Activated CD4-positive, alpha-beta T cell treated with anti-CD3 and anti-CD28 coated beads, Interleukin-2, amount 50 U/mL, for 1 hour (primary cell): Measurements from ENCODE around the gene GLRX5.
A peak's percentile ranks its signal among the peaks of the same experiment; 100 is the strongest.
"Not testable (repeated sequence)": the region's sequence is repeated elsewhere in the genome, so short reads cannot be mapped to it uniquely, and the experiment has no call there.

Source experiments
- DNase-seq: peaks from one replicate; pipeline ENCODE4 v3.0.0-alpha.2; 2020

Gene GLRX5

GRCh38 chr14:95499354-95499750 is 35.5 kb upstream of the GLRX5 start:
- no peak for DNase-seq

- no peak for DNase-seq
Measured at GRCh38 chr14:95500201-95500681, 34.6 kb upstream of the GLRX5 start.

- DNase-seq: no peak
Measured at GRCh38 chr14:95500772-95501401, 34.0 kb upstream of the GLRX5 start.

- no peak for DNase-seq
Measured at GRCh38 chr14:95502381-95502950, 32.4 kb upstream of the GLRX5 start.

- no peak for DNase-seq
Measured at GRCh38 chr14:95503365-95504134, 31.3 kb upstream of the GLRX5 start.

DNA sequence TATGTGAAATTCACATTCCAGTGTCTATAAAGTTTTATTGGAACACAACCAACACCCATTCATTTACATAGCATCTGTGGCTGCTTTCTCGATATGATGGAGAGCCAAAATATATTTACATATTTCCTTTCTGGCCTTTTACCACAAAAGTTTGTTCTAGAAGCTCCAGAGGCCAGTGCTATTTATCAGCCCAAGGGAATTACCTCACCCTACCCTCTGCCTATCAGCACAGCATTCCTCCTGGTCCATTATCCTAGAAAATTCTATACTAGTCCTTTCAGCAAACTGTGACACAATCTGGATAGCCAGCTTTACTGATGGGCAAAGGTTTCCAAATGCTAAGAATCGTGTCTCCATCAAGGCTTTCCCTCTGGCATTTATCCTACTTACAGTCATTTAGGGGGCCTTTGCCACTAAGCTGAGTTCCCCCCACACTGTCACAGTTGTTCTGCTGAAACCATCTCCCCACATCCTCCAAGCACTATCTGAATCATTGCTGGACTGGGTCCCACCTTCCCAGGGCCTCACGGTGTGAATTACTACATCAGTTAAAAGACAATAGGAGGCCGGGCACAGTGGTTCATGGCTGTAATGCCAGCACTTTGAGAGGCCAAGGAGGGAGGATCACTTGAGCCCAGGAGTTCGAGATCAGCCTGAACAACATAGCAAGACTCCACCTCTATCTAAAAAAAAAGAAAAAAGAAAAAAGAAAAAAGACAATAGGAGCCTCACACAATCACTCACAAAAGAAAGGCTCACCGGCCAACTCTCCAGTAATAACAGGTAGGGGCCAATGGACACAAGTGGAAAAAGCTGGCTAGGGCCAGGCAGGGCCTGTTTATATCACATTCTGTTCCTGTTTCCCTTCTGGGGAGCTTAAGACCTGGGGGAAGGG is 30.5 kb upstream of the GLRX5 start:
- DNase-seq: no peak

DNA sequence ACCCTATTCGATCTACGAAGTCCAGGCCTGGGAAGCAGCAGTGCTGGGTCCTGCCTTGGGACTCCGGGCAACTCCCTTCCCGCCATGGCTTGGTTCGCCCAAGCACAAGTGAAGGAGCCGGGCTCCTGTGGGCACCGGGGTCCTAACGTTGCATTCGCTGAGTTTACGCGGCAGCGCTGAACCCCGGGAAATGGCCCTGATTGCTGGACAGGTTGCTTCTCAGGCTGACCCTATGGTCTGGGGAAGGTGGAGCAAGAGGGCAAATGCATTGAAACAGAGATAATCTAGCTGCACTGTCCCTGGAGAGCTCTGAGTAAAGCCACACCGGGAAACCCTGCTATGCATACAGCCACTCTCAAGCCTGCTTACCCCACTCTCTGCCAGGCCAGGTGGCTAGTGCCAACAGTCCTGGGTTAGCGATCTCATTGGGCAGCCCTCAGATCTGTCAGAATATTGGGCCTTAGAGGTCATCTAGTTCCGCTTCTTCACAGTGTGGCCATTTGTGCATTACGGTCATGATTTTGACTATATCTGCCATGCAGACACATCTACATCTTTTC is 29.7 kb upstream of the GLRX5 start:
- no peak for DNase-seq

GRCh38 chr14:95507174-95507573 is 27.7 kb upstream of the GLRX5 start:
- no peak for DNase-seq

DNA sequence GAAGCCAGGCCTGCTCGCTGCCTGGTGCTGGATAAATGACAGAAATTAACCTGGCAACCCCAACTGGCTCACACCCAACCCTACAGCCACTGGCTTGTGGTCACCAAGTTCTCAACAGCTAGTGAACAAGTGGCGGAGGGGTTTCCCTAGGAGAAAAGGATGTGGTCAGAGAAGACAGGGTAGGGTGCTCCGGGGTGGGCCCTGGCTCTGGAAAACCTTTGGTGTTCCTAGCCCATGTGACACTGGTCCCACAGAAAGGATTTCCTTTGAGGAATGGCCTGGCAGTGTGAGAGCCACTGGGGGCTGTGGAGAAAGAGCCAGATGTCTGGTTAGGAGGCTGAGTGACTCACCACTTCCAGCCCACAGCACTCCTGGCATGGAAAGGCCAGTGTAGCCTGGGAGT is 27.1 kb upstream of the GLRX5 start:
- no peak for DNase-seq

GRCh38 chr14:95508377-95508776 is 26.5 kb upstream of the GLRX5 start:
- no peak for DNase-seq

GRCh38 chr14:95509495-95509894 is 25.4 kb upstream of the GLRX5 start:
- no peak for DNase-seq

- not testable (repeated sequence) for DNase-seq
Measured at GRCh38 chr14:95510344-95510743, 24.5 kb upstream of the GLRX5 start.

DNA sequence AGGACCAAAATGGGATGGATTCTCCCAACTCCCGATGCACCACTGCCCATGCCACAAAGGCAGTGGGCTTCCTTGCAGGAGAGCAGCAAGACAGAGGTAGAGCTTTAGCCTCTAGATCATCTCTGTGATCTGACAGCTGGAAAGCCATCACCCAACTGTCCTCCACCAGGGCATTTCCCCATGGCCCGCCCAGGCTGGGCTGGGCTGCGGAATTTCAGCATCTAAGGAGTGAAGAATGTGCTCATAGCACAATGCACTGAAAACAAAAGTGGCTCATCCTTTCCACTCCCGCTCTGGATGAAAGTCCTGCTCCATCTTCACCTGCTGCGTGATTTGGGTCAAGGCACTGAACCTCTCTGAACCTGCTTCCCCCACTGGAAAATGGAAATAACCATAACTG is 24.0 kb upstream of the GLRX5 start:
- DNase-seq: no peak

GRCh38 chr14:95511687-95512086 is 23.2 kb upstream of the GLRX5 start:
- DNase-seq: no peak

GRCh38 chr14:95513291-95513690 is 21.6 kb upstream of the GLRX5 start:
- DNase-seq: no peak

GRCh38 chr14:95514131-95515079 is 20.4 kb upstream of the GLRX5 start:
- no peak for DNase-seq

DNA sequence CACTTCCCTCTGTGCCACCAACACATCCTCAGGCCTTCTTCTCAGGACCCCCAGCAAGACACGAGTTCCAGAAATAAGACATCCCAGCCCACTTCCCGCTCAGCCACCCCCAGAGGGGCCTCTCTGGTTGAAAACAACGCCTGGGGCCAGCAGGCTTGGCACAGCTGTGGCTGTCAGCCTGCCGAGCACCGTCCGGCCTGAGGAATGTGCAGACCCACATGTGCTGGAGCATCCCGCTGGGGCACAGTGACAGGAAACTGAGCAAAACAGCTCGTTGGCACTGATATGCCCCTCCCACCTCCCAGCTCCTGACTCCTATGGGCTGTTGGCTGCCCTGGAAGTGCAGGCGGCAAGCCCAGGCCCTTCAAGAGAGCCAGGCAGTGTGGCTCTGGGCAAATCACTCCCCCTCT is 19.8 kb upstream of the GLRX5 start:
- no peak for DNase-seq

DNA sequence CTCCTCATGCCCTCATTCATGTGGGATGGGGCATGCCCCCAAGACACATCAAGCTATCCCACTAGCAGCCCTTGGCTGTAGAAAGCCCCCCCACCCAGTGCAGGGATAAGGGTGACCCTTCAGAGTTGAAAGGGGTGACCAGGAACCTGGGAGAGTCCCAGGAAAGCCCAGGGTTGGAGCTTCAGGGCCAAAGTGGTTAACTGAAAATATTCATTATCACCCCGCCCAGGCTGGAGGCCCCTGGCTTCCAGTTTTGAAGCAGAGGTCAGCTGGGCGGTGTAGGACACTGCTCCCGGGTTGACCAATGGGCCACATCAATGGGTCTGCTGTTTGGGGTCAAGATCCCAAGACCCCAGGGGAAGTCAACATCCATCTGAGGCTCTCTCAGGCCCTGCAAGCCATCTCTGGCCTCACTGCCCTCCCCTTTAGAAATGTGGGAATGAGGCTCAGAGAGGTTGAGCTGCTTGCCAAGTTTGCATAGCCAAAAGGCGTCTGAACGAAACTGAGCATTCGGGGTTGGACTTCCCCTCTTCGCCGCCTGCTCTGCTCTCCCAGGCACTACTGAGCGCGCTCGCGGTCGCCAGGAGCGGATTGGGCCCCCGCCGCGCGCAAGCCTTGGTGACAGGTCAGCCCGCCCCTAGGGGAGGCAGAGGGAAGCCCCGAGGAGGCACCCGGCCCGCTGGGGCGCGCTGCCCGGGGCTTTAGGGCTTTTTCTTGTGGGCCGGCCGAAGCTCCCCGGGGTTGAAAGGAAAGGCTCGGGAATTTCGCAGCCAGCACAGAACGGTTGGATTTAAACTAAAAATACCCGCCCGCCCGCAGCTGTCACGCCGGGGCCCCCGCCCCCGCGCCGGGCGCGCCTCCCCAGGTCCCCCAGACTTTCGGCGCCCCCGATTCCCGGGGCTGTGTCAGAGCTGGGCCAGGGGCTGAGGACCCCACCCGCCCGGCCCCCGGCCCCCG is 19.0 kb upstream of the GLRX5 start:
- peak; percentile 81 for DNase-seq

DNA sequence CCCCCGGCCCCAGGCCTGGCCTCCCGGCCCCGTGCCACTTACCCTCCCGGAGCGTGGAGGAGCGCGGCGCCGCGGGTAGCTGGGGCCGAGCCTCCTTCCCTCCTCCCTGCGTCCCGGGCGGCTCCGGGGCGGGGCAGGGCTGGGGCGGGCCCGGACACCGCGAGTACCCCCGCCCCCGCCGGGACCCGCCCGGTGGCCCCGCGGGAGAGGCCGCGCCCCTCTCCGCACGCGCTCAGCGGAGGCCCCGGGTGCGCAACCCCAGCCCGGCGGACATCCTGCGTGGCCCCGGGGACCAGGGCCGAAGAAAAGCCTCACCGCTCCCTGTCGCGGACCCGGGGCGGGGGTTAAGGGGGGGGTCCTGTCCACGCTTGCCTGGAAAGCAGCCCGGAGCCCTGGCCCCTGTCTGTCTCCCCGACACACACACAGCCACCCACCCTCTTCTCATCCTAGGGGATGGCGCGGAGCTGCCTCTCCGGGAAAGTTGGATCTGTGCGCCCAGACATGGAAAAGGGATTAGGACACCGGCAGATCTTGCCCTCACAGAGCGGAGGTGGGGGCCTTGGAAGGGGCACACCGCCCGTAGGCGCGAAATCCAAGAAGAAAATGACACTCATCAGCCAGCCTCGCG is 18.2 kb upstream of the GLRX5 start, which contains the start of gene SYNE3:
Gene SYNE3, minus strand, starts transcription at position 97 of the 628 bp plus-strand sequence. CDS start 40,829 bp downstream, outside the sequence.
- DNase-seq: peak; percentile 48
